GM21717 (cell line): ENCODE data around the gene STARD3.
"Not testable (repeated sequence)": the region's sequence is repeated elsewhere in the genome, so short reads cannot be mapped to it uniquely, and the experiment has no call there.

Source experiments
- ATAC-seq: cut with Tn5 transposase; IDR thresholded peaks from one replicate; pipeline ENCODE4 v1.9.1; 2021; ENCODE audit warnings: mild to moderate bottlenecking, moderate library complexity; ENCODE audit not compliant: unreplicated experiment

The STARD3 gene

DNA sequence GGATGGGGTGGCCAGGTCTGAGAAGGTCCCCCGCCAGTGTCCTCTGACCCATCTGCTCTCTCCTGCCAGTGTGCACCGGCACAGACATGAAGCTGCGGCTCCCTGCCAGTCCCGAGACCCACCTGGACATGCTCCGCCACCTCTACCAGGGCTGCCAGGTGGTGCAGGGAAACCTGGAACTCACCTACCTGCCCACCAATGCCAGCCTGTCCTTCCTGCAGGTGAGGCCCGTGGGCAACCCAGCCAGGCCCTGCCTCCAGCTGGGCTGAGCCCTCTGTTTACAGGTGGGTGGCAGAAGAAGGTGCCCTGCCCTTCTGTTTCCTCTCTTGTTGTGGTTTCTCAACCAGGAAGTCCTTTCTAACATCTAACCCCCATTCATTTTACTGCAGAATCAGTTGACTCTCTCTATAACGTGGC lies 70.0 kb downstream of the STARD3 start:
- ATAC-seq: no peak

DNA sequence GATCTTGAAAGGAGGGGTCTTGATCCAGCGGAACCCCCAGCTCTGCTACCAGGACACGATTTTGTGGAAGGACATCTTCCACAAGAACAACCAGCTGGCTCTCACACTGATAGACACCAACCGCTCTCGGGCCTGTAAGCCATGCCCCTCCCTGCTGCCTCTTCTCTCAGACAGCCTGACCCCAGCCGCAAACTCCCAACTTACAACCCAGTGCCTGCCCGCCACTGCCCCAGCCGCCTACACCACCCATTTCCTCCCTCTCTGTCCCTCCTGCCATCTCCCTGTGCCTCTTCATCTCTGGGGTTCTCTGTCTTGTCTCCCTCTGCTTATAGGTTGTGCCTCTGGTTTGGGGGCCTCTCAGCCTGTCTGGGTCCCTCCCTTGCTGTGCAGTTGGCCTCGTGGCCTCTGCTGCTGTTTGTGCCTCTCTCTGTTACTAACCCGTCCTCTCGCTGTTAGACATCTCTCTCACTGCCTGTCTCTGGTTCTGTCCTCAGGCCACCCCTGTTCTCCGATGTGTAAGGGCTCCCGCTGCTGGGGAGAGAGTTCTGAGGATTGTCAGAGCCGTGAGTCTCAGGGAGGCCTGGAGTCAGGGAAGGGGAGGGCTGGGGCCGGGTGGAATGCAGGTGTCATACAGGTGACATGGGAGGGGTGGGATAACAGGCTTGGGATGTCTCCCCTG lies 72.5 kb downstream of the STARD3 start:
- no peak for ATAC-seq

DNA sequence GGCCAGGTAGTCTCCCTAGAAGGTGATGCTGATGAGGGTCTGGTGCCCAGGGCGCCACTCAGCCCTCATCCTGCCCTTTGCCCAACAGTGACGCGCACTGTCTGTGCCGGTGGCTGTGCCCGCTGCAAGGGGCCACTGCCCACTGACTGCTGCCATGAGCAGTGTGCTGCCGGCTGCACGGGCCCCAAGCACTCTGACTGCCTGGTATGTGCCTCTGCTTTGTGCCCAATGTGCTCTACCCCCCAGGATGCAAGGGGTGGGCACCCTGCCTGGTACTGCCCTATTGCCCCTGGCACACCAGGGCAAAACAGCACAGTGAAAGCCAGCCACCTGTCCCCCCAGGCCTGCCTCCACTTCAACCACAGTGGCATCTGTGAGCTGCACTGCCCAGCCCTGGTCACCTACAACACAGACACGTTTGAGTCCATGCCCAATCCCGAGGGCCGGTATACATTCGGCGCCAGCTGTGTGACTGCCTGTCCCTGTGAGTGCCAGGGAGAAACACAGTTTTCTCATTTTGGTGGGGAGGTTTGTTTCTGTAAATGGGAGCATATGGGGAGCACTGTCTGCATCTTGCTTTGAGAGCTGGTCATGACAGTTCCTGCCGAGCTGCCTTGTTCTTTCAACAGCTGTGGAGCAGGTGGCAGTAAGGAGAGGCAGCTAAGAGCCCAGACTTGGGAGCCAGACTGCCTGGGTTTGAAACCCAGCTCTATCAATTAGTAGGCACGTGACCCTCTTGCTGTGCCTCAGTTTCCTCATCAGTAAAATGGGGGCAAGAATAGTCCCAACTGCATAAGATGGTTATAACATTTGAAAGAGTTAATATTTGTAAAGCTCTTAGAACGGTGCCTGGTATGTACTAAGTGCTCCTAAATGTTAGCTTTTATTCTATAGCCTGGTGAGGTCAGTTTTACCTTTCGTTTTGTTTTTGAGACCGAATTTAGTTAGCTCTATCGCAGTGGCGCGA lies 73.3 kb downstream of the STARD3 start:
- no peak for ATAC-seq

DNA sequence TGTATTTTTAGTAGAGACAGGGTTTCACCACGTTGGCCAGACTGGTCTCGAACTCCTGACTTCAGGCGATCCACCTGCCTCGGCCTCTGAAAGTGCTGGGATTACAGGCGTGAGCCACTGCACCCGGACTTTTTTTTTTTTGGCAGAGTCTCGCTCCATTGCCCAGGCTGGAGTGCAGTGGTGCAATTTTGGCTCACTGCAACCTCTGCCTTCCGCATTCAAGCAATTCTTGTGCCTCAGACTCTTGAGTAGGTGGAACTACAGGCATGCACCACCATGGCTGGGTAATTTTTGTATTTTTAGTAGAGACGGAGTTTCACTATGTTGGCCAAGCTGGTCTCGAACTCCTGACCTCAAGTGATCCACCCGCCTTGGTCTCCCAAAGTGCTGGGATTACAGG lies 74.1 kb downstream of the STARD3 start:
- not testable (repeated sequence) for ATAC-seq

DNA sequence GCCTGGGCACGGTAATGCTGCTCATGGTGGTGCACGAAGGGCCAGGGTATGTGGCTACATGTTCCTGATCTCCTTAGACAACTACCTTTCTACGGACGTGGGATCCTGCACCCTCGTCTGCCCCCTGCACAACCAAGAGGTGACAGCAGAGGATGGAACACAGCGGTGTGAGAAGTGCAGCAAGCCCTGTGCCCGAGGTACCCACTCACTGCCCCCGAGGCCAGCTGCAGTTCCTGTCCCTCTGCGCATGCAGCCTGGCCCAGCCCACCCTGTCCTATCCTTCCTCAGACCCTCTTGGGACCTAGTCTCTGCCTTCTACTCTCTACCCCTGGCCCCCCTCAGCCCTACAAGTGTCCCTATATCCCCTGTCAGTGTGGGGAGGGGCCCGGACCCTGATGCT lies 74.9 kb downstream of the STARD3 start:
- no peak for ATAC-seq
